Mesendoderm (in vitro differentiated cells): ENCODE measurements around the gene C10orf62.

Source experiments
- DNase-seq: peaks from one replicate; pipeline ENCODE4 v3.0.0; 2013
- H2AK5ac ChIP-seq: 2 replicates; pipeline ENCODE4 v1.6.1; 2013; ENCODE audit warnings: low read length, inconsistent platforms
- H2BK120ac ChIP-seq: 2 replicates; pipeline ENCODE4 v1.6.1; 2013; ENCODE audit warnings: low read depth, mild to moderate bottlenecking, low read length, moderate library complexity, mixed read lengths
- H2BK15ac ChIP-seq: replicated peaks from 2 replicates; pipeline ENCODE4 v1.6.1; 2013; ENCODE audit warnings: low read depth, mild to moderate bottlenecking, moderate library complexity
- H2BK5ac ChIP-seq: 2 replicates; pipeline ENCODE4 v1.6.1; 2013; ENCODE audit warnings: low read length, inconsistent platforms
- H3K18ac ChIP-seq: 2 replicates; pipeline ENCODE4 v1.6.1; 2013; ENCODE audit warnings: mild to moderate bottlenecking, low read length, mixed read lengths
- H3K23ac ChIP-seq: one replicate; pipeline ENCODE4 v1.6.1; 2013; ENCODE audit warnings: low read length
- H3K27ac ChIP-seq: 2 replicates; pipeline ENCODE4 v1.5.1; 2013; ENCODE audit warnings: low read depth, mild to moderate bottlenecking, inconsistent platforms, low read length, moderate library complexity
- H3K27me3 ChIP-seq: 2 replicates; pipeline ENCODE4 v1.6.1; 2013; ENCODE audit warnings: low read length, control low read depth, mild to moderate bottlenecking, inconsistent platforms; ENCODE audit not compliant: insufficient read depth, poor library complexity
- H3K36me3 ChIP-seq: 2 replicates; pipeline ENCODE4 v1.6.1; 2013; ENCODE audit warnings: low read length, inconsistent platforms; ENCODE audit not compliant: control insufficient read depth, insufficient read depth
- H3K4ac ChIP-seq: one replicate; pipeline ENCODE4 v1.6.1; 2013; ENCODE audit warnings: low read depth, mild to moderate bottlenecking, low read length, moderate library complexity
- H3K4me1 ChIP-seq: 2 replicates; pipeline ENCODE4 v1.6.1; 2013; ENCODE audit warnings: low read depth, low read length, inconsistent platforms; ENCODE audit not compliant: control insufficient read depth
- H3K4me2 ChIP-seq: 2 replicates; pipeline ENCODE4 v1.6.1; 2013; ENCODE audit warnings: low read length
- H3K4me3 ChIP-seq: 2 replicates; pipeline ENCODE4 v1.5.1; 2013; ENCODE audit warnings: mild to moderate bottlenecking, low read length
- H3K56ac ChIP-seq: one replicate; pipeline ENCODE4 v1.6.1; 2013; ENCODE audit warnings: low read length
- H3K79me1 ChIP-seq: 2 replicates; pipeline ENCODE4 v1.6.1; 2013; ENCODE audit warnings: low read length, inconsistent platforms
- H3K79me2 ChIP-seq: 2 replicates; pipeline ENCODE4 v1.6.1; 2013; ENCODE audit warnings: mild to moderate bottlenecking, low read length; ENCODE audit not compliant: control insufficient read depth, insufficient read depth
- H3K9ac ChIP-seq: 2 replicates; pipeline ENCODE4 v1.6.1; 2013; ENCODE audit warnings: low read length, inconsistent platforms
- H4K5ac ChIP-seq: one replicate; pipeline ENCODE4 v1.6.1; 2013; ENCODE audit warnings: low read length
- H4K8ac ChIP-seq: one replicate; pipeline ENCODE4 v1.6.1; 2013; ENCODE audit warnings: low read depth, mild to moderate bottlenecking, control low read depth, low read length, moderate library complexity
- WGBS: extraction: QIAGEN DNeasy Blood & Tissue Kit; methylation state at CpG from one replicate; pipeline ENCODE4 v1.1.7; 2013; ENCODE audit warnings: low lambda C conversion rate, missing lambda C conversion rate; ENCODE audit not compliant: insufficient coverage; ENCODE audit errors: extremely low coverage; 5-methylcytosine and 5-hydroxymethylcytosine counted together

The C10orf62 gene

DNA sequence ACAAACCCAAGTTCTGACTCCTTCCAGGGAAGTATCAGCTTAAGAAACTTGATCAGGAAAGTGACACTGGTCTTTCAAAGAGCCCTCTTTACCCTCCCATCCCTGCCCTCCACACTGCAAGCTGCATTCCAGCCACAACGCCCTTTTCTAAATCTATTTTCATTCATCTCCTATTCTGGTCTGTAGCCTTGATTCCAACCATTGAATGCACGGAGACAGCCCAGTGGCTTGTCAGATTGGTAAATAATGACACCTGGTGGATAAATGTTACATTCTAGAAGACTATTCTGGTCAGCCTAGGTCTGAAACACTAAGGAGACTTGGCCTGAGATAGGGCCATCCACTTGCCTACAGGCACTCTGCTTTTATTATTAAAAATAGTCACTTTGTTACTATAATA lies 22.9 kb downstream of the C10orf62 start:
- Histone ChIP-seq H3K23ac (no peak overlapping the region), H3K27ac (no peak overlapping the region)

DNA sequence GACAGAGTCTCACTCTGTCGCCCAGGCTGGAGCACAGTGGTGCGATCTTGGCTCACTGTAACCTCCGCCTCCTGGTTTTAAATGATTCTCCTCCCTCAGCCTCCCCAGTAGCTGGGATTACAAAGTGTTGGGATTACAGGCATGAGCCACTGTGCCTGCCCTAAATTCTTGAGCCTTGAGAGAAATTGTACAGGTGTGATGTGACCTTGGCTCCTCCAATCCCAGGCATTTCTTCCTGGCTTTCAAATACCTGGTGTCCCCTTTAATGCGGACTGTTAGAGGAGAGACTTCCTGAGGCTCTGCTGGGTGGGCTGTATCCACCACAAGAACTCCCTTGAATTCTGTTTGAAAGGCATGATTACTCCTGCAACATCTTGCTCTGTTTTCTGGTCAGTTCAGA lies 28.8 kb downstream of the C10orf62 start:
- no peak overlapping the region for H4K5ac ChIP-seq
- H2BK5ac ChIP-seq, result no peak overlapping the region
- H2BK15ac ChIP-seq, result no peak overlapping the region
- H3K36me3 ChIP-seq, result no peaks in the 10 kb centered on the region
- no peaks in the 10 kb centered on the region for H3K79me1 ChIP-seq
- no peak overlapping the region for H4K8ac ChIP-seq
- no CpG with 5 or more reads among the region's 4 CpGs for WGBS
- no peak overlapping the region for H3K4me3 ChIP-seq
- no peak overlapping the region for H3K23ac ChIP-seq
- no peak overlapping the region for H2AK5ac ChIP-seq
- no peak overlapping the region for H3K18ac ChIP-seq
- H3K9ac ChIP-seq, result no peak overlapping the region
- H3K56ac ChIP-seq, result no peak overlapping the region
- no peak overlapping the region for H2BK120ac ChIP-seq
- no peak overlapping the region for H3K27ac ChIP-seq
- no peak for DNase-seq
- no peak overlapping the region for H3K4ac ChIP-seq
- H3K79me2 ChIP-seq, result no peaks in the 10 kb centered on the region
- no peak overlapping the region for H3K4me2 ChIP-seq
- no peaks in the 10 kb centered on the region for H3K27me3 ChIP-seq
- no peaks in the 10 kb centered on the region for H3K4me1 ChIP-seq

More for the DNA sequence above, 22.9 kb downstream of the C10orf62 start:
- Histone ChIP-seq H3K79me2 (no peaks in the 10 kb centered on the region), H2BK120ac (no peak overlapping the region), H2BK15ac (no peak overlapping the region), H3K27me3 (no peaks in the 10 kb centered on the region), H3K4me2 (no peak overlapping the region), H3K4ac (no peak overlapping the region), H3K56ac (no peak overlapping the region), H4K5ac (no peak overlapping the region), H2BK5ac (no peak overlapping the region), H3K9ac (no peak overlapping the region), H3K18ac (no peak overlapping the region), H4K8ac (no peak overlapping the region), H3K4me1 (no peaks in the 10 kb centered on the region), H2AK5ac (no peak overlapping the region), H3K36me3 (no peaks in the 10 kb centered on the region), H3K4me3 (no peak overlapping the region), H3K79me1 (no peaks in the 10 kb centered on the region)
- WGBS, result no CpG with 5 or more reads among the region's 2 CpGs
- peak; percentile 83 for DNase-seq

DNA sequence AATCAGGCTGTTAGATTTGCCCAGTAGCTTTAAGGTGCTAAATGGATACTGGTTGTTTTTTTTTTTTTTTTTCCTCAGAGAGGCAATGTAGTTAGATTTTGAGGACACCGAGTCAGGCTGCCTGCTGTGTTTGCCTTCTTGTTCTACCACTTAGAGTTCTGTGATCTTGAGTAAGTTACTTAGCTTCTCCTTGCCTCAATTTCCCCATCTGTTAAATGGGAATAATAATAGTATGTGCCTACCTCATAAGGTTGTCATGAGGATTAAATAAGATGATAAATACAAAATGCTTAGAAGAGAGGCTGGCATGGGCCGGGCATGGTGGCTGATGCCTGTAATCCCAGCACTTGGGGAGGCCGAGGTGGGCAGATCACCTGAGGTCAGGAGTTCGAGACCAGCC lies 29.2 kb downstream of the C10orf62 start:
- Histone ChIP-seq H2BK120ac (no peak overlapping the region), H4K5ac (no peak overlapping the region), H3K79me1 (no peaks in the 10 kb centered on the region), H3K4me1 (no peaks in the 10 kb centered on the region), H4K8ac (no peak overlapping the region), H3K18ac (no peak overlapping the region), H3K4ac (no peak overlapping the region), H3K79me2 (no peaks in the 10 kb centered on the region), H3K23ac (no peak overlapping the region), H2AK5ac (no peak overlapping the region), H3K36me3 (no peaks in the 10 kb centered on the region), H3K27me3 (no peaks in the 10 kb centered on the region), H3K4me3 (no peak overlapping the region), H2BK15ac (no peak overlapping the region), H3K27ac (no peak overlapping the region), H3K9ac (no peak overlapping the region), H3K4me2 (no peak overlapping the region), H3K56ac (no peak overlapping the region), H2BK5ac (no peak overlapping the region)
- no peak for DNase-seq
- WGBS, result no CpG with 5 or more reads among the region's 4 CpGs

DNA sequence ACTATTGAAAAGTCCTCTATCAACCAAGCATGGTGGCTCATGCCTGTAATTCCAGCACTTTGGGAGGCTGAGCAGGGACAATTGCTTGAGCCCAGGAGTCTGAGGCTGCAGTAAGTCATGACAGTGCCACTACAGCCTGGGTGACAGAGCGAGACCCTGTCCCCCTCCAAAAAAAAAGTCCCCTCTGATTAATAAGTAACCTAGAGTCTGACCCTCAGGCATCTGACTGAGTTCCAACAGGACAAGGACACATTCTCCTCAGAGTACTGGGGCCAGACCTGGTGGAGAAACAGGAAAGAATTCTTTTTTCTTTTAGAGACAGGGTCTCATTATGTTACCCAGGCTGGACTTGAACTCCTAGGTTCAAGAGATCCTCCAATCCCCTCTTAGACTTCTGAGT lies 33.8 kb downstream of the C10orf62 start:
- Histone ChIP-seq H2BK15ac (no peak overlapping the region), H3K18ac (no peak overlapping the region), H3K4me3 (no peak overlapping the region), H3K79me2 (no peaks in the 10 kb centered on the region), H3K4me2 (no peak overlapping the region), H3K56ac (no peak overlapping the region), H3K23ac (no peak overlapping the region), H2AK5ac (no peak overlapping the region), H3K79me1 (no peaks in the 10 kb centered on the region), H2BK120ac (no peak overlapping the region), H3K36me3 (no peaks in the 10 kb centered on the region), H2BK5ac (no peak overlapping the region), H3K27me3 (no peaks in the 10 kb centered on the region), H3K9ac (no peak overlapping the region), H4K8ac (no peak overlapping the region), H4K5ac (no peak overlapping the region), H3K27ac (no peak overlapping the region), H3K4ac (no peak overlapping the region), H3K4me1 (no peaks in the 10 kb centered on the region)
- no CpG with 5 or more reads among the region's 1 CpG for WGBS
- DNase-seq, result no peak

DNA sequence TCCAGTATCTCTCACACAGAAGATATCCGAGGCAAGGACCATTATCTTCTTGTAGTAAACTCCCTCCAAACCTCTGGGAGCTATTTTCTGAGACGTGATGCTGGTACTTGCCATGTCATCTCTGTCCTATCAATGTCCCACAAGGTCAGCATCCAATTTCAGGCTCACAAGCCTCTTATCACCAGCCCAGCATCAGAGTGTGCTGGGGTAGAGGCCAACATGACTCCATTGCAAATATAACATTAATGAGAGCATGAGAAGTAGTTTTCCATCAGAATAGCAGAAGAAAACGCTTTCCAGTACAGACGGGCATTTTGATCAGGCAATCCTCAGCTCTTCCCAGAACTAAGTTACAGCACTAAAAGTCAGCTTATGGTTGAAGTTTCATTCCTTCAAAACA lies 38.2 kb downstream of the C10orf62 start:
- Histone ChIP-seq H2BK5ac (no peak overlapping the region), H3K79me2 (no peaks in the 10 kb centered on the region), H3K4me1 (no peaks in the 10 kb centered on the region), H3K4ac (no peak overlapping the region), H3K56ac (no peak overlapping the region), H3K79me1 (no peaks in the 10 kb centered on the region), H3K27me3 (no peaks in the 10 kb centered on the region), H4K5ac (no peak overlapping the region), H2AK5ac (no peak overlapping the region), H3K27ac (no peak overlapping the region), H3K4me3 (no peak overlapping the region), H3K36me3 (no peaks in the 10 kb centered on the region), H2BK15ac (no peak overlapping the region), H3K18ac (no peak overlapping the region), H3K4me2 (no peak overlapping the region), H3K23ac (no peak overlapping the region), H3K9ac (no peak overlapping the region), H4K8ac (no peak overlapping the region), H2BK120ac (no peak overlapping the region)
- DNase-seq, result no peak
- WGBS, result no CpG with 5 or more reads among the region's 4 CpGs

DNA sequence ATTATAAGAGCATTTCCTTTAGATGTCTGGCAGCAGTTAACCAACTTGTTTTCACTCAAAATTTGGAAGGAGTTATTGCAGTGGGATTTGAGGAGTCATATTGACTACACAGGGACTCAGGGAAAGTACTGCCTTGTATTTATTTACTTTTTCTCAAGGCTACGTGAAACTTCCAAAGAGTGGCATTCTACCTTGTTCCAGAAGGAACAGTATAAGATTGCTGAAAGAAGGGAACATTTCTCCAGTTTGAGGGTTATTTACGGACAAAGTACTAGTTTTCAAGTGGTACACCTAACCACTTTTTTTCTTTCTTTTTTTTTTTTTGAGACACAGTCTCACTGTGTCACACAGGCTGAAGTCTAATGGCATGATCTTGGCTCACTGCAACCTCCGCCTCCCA lies 38.7 kb downstream of the C10orf62 start:
- Histone ChIP-seq H4K8ac (no peak overlapping the region), H3K18ac (no peak overlapping the region), H3K4ac (no peak overlapping the region), H3K56ac (no peak overlapping the region), H3K27ac (no peak overlapping the region), H3K27me3 (no peaks in the 10 kb centered on the region), H3K4me1 (no peaks in the 10 kb centered on the region), H2AK5ac (no peak overlapping the region), H3K4me3 (no peak overlapping the region), H3K23ac (no peak overlapping the region), H2BK15ac (no peak overlapping the region), H3K79me1 (no peaks in the 10 kb centered on the region), H3K36me3 (no peaks in the 10 kb centered on the region), H3K9ac (no peak overlapping the region), H3K4me2 (no peak overlapping the region), H3K79me2 (no peaks in the 10 kb centered on the region), H2BK5ac (no peak overlapping the region), H2BK120ac (no peak overlapping the region), H4K5ac (no peak overlapping the region)
- no CpG with 5 or more reads among the region's 3 CpGs for WGBS
- no peak for DNase-seq
